ENCODE data around the gene KCNE3. TPM values are rescaled to one million over a fixed set of nuclear protein-coding genes. Genes with fewer than 3 reads are reported as not detected.

KCNE3 gene, protein sequence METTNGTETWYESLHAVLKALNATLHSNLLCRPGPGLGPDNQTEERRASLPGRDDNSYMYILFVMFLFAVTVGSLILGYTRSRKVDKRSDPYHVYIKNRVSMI
- total RNA-seq = 10 to 100 TPM in 2 of 4 donors, 1 to 10 TPM in 2; 2.4 to 13.7 (median 10.5) TPM

DNA sequence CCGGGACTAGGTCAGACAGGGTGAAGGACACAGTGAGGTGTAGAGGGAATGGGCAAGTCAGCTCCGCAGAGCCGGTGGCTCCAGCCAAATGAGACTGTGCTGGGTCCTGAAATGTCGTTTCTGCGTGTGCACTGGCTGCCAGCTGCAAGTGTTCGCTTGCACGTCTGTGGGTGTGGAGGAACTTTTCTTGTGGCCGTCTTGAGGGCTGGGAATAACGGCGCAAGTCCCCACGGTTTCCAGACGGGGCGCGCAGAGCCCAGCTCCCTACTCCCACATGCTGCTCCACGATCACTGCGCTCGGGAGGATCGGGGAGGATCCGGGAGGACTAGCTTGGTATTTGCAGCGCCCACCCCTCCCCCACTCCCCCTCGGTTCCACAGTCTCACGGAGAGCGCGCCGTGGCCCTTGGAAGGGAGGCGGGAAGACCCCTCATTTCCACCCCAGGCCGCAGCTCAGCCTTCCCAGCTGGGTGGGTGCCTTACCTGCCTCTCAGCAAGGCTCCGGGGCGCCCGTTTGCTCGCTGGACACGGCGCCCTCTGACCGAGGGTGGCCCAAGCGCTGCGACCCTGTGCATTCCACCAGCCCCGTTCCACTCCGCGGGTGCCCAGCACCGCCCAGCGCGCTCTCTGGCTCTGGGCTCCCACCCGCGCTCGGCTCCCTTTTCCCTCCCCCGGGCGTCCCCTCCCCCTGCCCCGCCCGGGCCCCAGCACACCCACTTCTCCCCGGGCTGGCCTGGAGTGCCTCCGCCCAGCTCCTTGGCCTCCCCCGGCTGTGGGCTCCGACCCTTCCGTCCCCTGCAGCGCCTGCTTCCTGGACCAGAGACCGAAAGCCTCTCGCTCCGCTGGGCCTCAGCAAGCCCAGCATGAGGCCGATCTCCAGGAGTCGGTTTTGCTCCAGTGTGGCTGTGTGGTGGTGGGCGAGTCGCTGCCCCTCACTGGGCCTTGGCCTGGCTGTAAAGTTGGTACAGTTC is at the start of gene KCNE3:
TSS of gene KCNE3 (minus strand) at position 634 of the 970 bp plus-strand sequence. CDS start 9,986 bp downstream, outside the sequence.
- Histone ChIP-seq H3K4me3 (peak within 1 kb of the TSS; percentile 54 to 65), H3K4me1 (no peaks in the 10 kb centered on the region), H3K36me3 (no peaks in the 10 kb centered on the region), H3K27me3 (no peaks in the 10 kb centered on the region), H3K27ac (peak within 1 kb of the TSS; percentile 74 to 80), H3K9me3 (no peaks in the 10 kb centered on the region)
- TF ChIP-seq POLR2A (IDR thresholded peaks at IDR 0.05) = no peak
- TF ChIP-seq, protein P1, sequence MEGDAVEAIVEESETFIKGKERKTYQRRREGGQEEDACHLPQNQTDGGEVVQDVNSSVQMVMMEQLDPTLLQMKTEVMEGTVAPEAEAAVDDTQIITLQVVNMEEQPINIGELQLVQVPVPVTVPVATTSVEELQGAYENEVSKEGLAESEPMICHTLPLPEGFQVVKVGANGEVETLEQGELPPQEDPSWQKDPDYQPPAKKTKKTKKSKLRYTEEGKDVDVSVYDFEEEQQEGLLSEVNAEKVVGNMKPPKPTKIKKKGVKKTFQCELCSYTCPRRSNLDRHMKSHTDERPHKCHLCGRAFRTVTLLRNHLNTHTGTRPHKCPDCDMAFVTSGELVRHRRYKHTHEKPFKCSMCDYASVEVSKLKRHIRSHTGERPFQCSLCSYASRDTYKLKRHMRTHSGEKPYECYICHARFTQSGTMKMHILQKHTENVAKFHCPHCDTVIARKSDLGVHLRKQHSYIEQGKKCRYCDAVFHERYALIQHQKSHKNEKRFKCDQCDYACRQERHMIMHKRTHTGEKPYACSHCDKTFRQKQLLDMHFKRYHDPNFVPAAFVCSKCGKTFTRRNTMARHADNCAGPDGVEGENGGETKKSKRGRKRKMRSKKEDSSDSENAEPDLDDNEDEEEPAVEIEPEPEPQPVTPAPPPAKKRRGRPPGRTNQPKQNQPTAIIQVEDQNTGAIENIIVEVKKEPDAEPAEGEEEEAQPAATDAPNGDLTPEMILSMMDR (IDR thresholded peaks at IDR 0.05) = no peak
- intact Hi-C loops (cut with DNase I; ENCODE audit: low total_unique reads) = no loop called here
- DNase-seq = peak; percentile 66 to 68

DNA sequence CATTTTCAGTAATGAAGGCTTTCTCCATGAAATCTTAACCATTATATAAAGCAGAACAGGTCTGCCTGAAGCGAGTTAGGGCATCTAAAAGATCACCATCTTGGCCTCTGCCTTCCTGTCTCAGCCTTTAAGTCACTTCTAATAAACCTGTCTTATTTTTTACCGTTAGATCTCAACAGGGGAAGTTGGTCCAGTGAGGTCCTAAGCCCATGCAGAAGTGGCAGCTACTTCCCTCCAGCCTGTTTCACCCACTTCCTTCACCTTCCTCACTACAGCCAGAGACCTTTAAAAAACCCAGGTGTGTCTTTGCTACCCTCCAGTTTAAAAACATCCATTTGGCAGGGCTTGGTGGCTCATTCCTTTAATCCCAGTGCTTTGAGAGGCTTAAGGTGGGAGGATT is 40.2 kb upstream of the KCNE3 start:
- H3K36me3 ChIP-seq = no peaks in the 10 kb centered on the region
- H3K4me1 ChIP-seq = no peaks in the 10 kb centered on the region
- no peak overlapping the region for H3K27ac ChIP-seq
- intact Hi-C loops (cut with DNase I; ENCODE audit: low total_unique reads) = no loop called here
- no peak for TF ChIP-seq POLR2A (IDR thresholded peaks at IDR 0.05)
- TF ChIP-seq, protein P1 (IDR thresholded peaks at IDR 0.05) = no peak
- DNase-seq = no peak
- H3K27me3 ChIP-seq = no peaks in the 10 kb centered on the region
- H3K4me3 ChIP-seq = no peak overlapping the region
- no peaks in the 10 kb centered on the region for H3K9me3 ChIP-seq

DNA sequence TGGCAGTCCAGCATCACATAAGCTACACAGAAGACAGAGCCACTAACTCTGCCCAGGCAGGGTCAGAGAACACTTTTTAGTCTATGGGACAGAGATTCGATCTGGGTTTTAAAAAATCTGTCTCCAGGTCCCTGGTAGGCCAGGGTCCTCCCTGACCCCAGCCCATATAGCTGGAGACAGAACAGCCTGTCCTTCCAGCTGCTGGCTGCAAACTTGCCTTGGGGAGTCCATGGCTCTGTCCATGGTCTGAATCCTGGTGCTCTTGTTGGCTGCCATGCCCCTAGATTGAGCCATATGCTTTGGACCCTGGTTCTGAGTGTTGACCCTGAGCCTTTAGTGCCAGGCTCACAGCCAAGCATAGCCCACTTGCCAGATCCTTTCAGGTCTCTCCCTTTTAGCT is 39.5 kb upstream of the KCNE3 start:
- Histone ChIP-seq H3K4me3 (no peak overlapping the region), H3K36me3 (no peaks in the 10 kb centered on the region), H3K9me3 (no peaks in the 10 kb centered on the region), H3K27me3 (no peaks in the 10 kb centered on the region), H3K4me1 (no peaks in the 10 kb centered on the region), H3K27ac (no peak overlapping the region)
- DNase-seq = no peak
- TF ChIP-seq, protein P1 (IDR thresholded peaks at IDR 0.05) = no peak
- no peak for TF ChIP-seq POLR2A (IDR thresholded peaks at IDR 0.05)
- intact Hi-C loops (cut with DNase I; ENCODE audit: low total_unique reads) = no loop called here

DNA sequence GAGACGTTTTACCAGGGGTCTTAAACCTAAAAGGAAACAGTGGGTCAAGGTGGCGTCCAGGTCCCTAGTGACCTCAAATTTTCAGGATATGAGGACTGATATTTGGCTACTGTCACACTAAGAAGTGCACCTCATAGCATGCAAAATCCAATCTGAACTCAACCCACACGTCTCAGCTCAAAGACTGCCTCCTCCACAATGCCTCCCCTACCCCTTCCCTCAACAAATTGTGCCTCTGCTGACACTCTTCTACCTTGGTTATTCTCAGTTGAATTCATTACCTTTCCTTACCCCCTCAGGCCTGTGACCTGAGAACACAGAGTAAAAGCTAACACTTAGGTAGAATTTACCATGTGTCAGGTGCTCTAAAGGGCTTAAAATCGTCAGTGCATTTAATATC is 38.6 kb upstream of the KCNE3 start:
- TF ChIP-seq, protein P1 (IDR thresholded peaks at IDR 0.05) = no peak
- TF ChIP-seq POLR2A (IDR thresholded peaks at IDR 0.05) = no peak
- Histone ChIP-seq H3K27me3 (no peaks in the 10 kb centered on the region), H3K36me3 (no peaks in the 10 kb centered on the region), H3K4me3 (no peak overlapping the region), H3K4me1 (no peaks in the 10 kb centered on the region), H3K27ac (no peak overlapping the region), H3K9me3 (no peaks in the 10 kb centered on the region)
- intact Hi-C loops (cut with DNase I; ENCODE audit: low total_unique reads) = no loop called here
- no peak for DNase-seq

DNA sequence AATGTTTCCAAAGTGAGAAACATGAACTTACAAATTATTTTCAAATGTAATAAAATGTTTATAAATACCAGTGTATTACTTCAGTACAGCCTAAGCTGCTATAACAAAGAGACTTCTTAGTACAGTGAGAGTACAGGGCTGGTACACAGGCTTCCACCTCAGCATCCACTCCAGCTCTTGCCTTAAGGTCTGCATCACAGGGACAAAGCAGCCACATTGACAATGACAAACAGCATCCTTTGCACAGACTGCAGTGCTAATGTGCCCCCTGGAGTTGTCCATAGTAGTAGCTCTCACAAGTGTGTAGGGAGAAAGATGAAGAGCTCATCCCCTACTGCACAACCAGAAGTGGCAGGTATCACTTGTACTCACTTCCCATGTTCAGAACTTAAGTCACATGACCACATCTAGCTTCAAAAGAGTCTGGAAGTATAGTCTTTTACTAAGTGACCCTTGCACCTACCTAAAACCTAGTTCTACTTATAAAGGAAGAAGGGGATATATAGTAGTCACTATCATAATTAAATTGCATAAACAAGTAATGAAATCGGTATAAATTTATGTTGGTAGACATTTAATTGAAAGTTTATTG is 36.8 kb upstream of the KCNE3 start:
- H3K9me3 ChIP-seq = no peaks in the 10 kb centered on the region
- H3K4me3 ChIP-seq = no peak overlapping the region
- TF ChIP-seq POLR2A (IDR thresholded peaks at IDR 0.05) = no peak
- TF ChIP-seq, protein P1 (IDR thresholded peaks at IDR 0.05) = no peak
- no peaks in the 10 kb centered on the region for H3K36me3 ChIP-seq
- intact Hi-C loops (cut with DNase I; ENCODE audit: low total_unique reads) = no loop called here
- no peak for DNase-seq
- no peaks in the 10 kb centered on the region for H3K4me1 ChIP-seq
- H3K27ac ChIP-seq = no peak overlapping the region
- H3K27me3 ChIP-seq = no peaks in the 10 kb centered on the region
